Measurements from ENCODE around the gene PARVG.
A peak's percentile ranks its signal among the peaks of the same experiment; 100 is the strongest.

The PARVG gene, protein sequence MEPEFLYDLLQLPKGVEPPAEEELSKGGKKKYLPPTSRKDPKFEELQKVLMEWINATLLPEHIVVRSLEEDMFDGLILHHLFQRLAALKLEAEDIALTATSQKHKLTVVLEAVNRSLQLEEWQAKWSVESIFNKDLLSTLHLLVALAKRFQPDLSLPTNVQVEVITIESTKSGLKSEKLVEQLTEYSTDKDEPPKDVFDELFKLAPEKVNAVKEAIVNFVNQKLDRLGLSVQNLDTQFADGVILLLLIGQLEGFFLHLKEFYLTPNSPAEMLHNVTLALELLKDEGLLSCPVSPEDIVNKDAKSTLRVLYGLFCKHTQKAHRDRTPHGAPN

DNA sequence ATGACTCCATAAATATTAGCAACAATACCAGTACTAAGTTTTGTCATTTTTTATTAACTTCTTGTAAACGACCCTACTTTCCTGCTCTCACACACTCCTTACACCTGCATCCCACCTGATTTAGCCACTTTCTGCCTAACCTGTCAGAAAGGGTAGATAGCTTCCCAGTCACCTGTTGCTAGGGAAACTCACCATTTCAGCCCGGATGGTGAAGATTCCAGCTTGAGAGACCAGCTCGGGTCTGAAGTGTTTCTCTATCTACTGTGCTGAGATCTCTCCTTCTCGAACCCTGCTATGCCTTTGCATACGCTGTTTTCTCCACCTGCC, at the start of gene PARVG:
TSS of gene PARVG (plus strand) at position 220 of the 327 bp plus-strand sequence. CDS start 2,405 bp downstream, outside the sequence.
- peak in 2 of 4 experiments; percentile 11 to 27 for DNase-seq

DNA sequence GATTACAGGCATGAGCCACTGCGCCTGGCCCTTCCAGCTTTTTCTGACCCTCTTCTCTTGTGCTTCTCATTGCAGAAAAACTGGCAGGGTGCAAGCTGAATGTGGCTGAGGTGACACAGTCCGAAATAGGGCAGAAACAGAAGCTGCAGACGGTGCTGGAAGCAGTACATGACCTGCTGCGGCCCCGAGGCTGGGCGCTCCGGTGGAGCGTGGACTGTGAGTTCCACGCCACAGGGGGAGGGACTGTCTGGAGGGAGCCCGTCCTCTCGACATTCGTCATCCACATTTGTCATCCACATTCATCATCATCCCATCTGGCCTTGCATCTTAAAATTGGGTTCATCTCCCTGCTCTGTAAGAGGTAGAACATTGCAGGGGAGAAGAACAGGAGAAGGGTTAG, 49.3 kb upstream of the PARVG start:
- no peak for DNase-seq

DNA sequence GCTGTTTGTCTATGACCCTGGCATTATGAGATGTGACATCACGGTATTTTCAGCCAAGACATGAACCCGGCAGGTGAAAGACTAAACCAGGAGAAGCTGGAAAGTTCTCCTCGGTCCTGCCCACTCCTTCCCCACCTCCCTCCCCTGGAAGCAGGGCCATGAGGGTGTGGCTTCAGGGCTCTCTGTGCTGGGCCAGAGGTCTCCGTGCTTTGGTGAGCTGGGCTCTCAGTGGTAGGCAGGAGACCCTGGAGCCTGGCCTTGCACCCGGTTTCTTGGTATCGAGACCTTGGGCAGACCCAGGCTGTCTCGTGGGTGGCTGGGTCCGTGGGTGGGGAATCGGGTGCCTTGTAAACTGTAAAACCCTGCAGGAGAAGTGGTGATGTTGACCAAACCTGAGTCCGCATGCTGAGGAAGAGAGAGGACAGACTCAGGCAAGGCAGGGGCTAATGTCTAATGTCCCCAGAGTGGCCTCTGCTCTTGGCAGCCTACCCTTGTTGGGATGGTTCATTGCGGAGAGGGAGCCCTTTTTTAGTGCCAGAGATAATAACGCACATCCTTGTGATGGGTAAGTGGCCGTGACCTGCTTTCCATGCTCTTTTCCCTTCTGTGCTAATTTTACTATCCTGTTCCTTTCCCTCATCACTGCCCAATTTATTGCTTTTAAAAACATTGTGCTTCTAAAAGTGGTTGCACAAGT, 48.6 kb upstream of the PARVG start:
- no peak for DNase-seq

DNA sequence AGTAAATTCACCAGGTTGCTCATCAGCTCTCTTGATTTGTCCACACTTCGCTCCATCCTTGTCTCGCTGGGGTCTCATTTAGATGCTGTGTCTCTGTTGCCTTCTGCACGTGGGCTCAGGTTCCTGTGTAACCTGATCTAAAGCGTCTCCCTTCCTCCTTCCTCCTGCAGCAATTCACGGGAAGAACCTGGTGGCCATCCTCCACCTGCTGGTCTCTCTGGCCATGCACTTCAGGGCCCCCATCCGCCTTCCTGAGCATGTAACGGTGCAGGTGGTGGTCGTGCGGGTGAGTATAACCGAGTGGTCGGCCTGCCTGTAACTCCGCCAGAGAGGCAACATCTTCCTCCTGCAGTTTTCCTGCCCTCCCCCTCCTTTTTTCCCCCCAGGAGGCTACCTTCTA, 48.0 kb upstream of the PARVG start:
- DNase-seq: no peak

DNA sequence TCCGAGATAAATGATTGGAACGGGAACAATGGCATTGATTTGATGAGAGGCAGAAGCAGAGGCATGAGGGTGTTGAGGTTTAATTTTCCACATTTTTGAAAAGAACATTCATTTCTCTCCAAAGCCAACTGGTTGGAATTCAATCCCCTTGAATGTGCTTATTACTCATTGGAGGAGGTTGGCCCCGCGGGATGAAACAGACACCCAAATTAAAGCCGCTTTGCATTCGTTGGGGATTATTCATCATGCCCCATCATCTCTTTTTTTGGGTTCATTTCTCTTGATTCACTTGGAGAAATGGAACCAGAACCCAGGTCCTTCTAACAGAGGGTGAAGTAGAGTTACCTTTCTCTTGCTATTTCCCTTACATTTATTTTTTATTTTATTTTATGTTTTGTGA, 47.6 kb upstream of the PARVG start:
- DNase-seq: no peak

DNA sequence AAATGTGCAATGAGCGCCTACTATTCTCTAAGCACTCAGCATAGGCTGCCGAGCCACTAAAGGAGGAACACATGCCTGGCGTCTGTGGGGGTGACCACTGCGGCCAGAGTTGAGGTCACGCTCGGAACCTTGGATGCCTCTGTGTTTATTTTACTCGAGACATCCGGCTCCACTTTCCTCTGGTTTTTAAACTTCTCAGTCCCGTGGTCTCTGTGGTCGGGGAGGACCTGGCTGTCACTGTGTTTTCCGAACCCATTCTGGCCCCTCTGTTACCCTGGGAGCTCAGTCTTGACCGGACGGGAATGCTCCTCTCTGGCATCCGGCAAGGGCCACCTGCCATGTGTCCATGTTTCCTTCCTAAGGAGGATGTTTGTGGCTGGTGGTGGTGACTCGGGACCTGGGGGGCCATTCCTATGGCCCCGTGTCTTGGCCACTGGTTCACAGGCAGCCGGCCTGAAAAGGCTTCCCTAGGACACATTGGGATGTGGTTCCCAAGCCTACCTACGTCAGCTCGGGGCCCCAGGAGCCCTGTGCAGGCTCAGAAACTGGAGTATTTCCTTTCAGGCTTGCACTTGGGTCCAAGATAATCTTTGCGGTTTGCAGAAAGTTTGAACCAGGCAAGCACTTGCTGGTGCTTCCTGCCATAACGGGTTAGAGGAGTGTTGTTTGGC, 46.7 kb upstream of the PARVG start:
- DNase-seq: no peak

DNA sequence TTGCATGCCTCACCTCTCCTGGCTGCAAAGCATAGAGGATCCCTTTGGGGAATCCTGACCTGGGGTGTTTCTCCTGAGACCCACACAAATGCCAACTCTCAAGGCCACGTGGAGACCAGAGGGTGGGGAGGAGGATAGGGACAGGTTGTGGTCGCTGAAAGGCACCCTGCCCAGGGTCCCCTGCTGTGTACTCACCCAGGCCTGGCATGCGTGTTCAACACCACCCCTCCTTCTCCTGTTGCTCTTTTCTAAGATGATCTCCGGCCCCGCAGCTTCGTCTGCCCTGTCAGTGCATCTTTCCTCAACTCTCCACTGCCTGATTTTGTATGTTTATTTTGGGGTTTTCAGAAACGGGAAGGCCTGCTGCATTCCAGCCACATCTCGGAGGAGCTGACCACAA, 44.6 kb upstream of the PARVG start:
- DNase-seq: no peak

DNA sequence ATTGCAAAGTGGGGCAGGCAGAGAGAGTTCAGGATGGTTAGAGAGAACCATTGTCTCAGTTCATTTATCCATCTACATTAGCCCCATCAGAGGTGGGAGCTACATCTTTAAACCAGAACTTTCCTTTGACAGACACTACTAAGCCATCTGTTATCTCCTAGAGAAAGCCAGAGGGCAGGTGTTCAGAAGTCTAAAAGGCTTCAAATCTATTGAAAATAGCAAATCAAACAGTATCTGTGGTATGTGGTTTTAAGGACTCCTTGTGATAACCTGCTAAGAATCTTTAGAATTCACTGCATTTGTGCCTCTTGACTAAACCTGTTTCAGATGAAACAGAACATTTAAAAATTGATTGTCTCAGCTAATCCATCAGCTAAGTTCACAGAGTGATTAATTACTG, 43.9 kb upstream of the PARVG start:
- no peak for DNase-seq

DNA sequence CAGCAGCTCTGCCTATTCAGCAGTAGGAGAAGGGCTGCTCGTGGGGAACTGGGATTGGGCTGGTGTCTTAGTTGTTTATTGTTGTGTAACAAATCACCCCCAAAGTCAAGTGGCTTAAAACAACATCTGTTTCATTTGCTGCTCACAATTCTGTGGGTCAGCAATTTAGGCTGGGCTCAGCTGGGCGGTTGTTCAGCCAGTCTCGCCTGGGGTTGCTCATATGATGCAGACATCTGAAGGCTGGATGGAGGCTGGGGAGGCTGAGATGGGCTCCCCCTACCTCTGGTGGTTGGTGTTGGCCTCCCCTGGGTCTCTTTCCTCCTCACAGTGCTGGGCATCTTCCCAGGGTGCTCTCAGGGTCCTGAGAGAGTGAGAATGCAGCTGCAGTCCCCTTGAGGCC, 43.3 kb upstream of the PARVG start:
- no peak for DNase-seq

DNA sequence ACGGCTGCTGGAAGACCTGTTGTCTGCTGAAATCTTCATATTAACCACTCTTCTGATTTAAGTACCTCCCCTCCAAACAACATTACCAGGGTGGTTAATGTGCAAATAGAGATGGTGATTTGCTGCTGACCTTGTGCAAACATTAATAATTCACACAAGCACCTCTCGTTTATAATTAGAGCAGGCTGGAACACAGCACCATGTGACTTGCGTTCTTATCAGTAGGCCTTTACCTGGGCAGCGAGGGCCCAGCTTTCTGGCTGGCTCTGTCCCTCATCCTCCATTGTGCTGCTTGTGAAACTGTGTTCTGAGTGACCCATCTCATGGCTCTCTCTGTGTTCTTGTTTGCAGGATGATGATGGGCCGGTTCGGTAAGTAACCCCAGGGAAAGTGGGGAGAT, 41.0 kb upstream of the PARVG start:
- DNase-seq: no peak

DNA sequence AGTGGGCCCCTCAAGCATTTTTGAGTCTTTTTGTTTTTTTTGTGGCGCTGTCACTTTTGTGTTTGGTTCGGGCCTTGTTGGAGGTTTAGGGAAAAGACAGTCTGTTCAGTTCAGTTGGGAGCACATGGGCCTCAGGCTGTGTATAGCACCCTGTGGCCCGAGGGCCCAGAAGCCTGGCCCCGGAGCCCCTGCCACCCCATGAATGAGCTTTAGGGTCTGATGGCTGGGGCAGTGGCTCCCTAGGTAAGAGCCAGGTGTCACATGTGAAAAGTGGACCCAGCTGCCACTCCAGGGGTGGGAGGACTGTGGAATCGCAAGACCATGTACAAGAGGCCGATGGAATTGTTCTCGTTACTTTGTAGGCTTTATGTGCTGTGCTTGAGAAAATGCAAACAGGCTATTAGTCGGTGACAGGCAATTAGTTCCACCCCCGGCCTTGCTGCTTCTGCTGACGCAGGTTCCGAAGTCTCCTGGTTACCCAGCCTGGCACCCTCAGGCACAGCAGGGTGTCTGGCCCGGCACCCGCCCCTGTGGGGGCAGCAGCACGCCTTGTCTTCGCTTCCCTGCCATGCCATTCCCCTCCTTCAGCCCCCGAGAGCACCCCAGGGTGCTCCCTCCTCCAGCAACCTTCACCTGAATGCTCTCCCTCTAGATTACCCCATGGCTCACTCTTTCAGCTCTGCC, 38.2 kb upstream of the PARVG start:
- DNase-seq: no peak

DNA sequence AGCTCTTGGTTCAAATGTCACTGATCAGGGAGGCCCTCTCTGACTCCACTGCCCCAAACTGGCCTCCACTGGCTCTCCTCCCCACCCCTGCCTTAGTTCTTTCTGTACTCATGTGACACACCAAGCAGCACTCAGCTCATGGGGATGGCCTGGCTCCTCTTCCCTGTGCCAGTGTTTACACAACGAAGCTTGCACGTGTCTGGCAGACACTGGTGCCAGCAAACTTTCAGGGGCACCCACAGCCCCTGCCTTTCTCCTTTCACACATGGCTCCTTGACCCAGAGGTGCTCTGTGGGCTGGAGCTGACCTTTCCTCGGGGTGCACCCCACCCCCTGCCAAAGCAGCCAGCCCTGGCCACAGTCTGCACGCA, 37.6 kb upstream of the PARVG start:
- no peak for DNase-seq

DNA sequence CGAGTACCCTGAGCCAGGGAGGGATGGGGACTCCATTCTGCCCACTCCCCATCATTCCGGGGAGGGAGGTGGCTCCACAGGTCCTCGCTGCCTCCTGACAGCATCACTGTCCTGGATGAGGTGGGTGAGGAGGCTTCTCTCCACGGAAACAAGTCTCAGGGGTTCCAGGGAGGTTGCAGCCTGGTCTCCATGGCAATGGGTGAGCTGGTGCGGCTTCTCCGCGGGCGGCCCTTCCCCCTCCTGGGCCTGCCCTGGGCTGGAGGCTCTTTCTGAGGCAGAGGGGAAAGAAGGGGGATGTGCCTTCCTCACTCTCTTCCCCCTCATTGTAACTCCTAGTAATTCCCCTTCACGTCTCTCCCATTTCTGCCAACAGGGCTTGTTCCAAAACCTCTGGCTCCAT, 37.1 kb upstream of the PARVG start:
- no peak for DNase-seq

DNA sequence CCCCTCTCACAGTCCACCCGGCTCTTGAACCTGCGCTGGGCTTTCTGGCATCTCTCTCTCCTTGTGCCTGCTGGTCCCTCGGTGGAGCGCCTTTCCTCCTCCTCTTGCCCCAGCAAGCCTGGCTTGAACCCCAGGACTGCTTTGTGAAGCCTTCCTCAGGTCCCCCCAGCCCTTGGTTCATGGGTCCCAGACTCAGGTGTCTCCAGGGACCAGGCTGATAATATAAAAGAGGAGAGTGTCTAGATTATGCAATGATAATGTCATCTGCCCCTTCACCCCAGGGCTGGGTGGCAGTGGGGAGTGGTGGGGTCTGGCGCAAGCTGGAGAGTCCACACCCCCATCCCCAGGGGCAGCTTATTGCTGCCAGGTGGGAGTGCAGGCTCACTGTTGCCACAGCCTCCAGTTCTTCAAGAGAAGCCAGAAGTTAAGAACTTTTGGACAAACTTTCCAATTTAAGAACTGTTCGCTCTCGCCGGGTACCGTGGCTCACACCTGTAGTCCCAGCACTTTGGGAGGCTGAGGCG, 36.6 kb upstream of the PARVG start:
- no peak for DNase-seq

DNA sequence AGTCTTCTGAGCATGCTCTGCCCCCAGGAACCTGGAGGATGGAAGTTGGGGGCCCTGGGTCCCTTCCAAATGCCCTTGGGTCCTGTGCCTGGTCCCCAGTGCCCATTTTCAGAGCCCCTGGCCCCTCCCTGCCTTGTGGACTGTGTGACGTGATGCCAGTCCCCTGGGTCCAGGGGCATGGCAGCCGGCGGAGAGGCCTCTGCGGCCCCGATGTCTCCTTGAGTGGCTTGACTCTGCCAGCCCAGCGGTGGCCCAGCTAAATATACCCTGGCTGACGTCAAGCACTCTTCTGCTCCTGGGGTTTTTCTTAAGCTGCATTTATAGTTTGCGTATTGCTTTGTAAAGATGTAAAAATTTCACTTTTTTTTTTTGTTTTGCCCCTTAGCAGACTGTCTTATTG, 35.2 kb upstream of the PARVG start:
- no peak for DNase-seq

DNA sequence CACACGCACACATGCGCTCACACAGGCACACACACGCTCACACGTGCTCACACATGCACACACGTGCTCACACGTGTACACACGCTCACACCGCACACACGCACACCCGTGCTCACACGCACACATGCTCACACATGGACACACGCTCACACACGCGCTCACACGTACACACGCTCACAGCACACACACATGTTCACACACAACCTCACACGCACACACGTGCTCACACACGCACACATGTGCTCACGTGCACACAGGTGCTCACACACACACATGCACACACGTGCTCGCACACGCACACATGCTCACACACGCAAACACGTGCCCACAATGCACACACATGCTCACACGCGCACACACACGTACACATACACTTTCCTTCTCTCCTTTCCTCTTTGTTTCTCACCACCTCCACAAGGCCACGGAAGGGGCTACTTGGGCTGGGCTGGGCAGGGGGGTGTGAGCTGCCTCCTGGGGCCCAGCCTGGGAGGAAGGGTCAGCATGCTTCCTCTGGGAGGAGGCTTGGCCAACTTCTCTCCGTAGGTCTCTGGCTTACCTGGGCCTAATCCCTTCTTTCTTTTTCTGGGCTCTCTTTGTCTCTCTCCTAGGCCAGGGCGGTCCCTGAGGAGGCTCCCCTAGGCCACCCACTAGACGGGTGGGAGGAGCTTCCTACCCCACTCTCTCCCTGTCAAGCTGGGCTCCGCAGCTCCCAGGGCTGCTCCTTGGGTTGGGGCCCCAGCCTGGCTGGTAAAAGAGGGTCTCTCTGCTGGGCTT, 34.5 kb upstream of the PARVG start:
- no peak for DNase-seq

DNA sequence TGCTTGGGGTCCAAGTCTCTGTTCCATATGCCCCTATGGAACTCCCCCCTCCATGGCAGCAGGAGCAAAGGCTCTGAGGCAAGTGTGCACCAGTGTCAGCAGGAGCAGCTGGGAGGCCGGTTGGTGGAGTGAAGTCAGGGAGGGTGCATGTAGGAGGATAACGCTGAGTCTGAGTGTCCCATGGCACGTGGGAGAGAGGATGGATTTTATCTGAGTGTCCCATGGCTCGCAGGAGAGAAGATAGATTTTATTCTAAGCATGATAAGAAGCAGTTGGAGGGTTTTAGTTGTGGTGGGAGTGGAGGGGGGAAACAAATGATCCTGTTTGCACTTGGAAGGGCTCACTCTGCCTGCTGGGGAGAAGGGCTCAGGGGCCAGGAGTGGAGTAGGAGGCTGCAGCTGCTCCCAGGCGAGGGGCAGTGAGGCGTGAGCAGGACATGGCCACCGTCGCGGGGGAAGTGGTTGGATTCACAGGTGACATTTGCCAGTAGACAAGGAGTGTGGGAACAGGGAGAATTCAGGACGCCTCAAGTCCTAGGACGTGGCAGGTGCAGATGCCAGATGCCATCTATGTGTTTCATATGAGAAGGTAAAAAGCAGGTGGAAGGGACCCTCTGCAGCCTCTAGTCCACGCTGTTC, 33.6 kb upstream of the PARVG start:
- no peak for DNase-seq

DNA sequence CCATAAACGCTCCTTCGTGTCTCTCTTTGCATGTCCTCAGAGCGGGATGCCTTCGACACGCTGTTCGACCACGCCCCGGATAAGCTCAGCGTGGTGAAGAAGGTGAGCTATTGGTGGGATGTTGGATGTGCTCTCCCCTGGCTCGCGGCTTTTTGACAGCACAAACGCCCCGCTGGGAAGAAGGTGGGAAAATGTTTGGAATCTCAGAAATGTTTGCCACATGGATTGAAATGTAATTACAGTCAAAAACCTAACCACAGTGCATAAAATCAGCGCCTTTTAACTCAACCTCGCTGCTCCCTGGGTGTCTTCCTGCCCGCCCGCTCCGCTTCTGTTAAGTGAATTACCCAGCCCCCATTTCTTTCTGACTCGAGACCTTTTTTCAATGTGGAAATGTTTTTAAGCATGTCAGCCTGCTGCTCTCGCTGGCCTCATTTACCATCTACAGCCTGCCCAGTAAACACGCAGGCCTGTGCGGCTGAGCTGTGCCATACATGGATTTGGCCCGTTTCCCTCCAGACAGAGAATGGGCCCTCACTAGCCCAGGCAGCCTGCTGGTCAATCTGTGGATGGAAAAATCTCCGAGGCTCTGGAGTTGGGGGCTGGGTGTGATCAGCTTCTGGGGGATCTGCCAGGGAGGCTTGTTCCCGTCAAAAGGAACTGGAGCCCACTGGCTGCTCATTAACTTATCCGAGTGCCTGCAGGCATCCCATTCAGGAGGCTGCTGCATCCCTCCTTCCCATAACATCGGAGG, 32.7 kb upstream of the PARVG start:
- DNase-seq: no peak

DNA sequence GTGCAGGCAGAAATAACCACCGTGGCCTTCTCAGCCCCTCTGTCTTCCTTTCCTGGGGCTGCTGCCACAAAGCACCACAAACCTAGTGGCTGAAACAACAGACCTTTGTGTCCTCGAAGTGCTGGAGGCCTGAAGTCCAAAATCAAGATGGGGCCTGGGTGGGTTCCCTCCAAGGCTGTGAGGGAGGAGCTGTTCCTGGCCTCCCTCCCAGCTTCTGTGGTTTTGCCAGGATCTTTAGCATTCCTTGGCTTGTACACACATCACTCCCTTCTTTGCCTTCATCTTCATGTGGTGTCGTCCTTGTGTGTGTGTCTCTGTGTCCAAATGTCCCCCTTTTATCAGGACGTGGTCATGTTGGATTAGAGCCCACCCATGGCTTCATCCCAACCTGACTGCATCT, 29.0 kb upstream of the PARVG start:
- no peak for DNase-seq

DNA sequence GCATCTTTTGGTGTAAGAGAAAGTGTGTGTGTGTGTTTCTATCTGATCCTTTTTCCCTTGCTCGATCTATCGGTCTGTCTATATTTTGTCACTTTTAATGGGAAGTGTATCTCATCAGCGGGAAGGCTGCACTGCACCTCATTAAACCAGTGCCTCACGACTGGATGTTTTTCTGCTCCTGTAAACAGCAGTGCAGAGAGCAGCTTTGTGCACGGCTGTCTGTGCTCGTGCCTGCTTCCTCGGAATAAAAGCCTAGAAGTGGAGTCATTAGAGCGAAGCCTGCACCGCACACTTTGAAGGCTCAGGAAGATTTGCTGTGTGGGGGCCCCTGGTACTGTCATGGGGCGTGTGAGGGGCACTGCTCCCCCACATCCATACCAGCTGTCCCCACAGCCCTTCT, 27.0 kb upstream of the PARVG start:
- DNase-seq: no peak

DNA sequence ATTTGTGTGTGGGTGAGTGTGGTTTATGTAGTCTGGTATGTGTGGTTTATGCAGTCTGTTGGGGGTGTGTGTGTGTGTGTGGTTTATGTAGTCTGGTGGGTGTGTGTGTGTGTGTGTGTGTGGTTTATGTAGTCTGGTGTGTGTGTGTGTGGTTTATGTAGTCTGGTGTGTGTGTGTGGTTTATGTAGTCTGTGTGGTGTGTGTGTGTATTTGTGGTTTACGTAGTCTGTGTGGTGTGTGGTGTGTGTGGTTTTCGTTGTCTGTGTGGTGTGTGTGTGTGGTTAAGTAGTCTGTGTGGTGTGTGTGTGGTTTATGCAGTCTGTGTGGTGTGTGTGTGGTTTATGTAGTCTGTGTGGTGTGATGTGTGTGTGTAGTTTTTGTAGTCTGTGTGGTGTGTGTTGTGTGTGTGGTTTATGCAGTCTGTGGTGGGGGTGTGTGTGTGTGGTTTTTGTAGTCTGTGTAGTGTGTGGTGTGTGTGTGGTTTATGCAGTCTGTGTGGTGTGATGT, 26.2 kb upstream of the PARVG start:
- no peak for DNase-seq
